ENCODE measurements around the gene PLLP.

GRCh38 chr16:57240851-57241250 lies 43.6 kb downstream of the PLLP start:
- no peak for TF ChIP-seq CTCF (conservative IDR thresholded peaks at IDR 0.05)
- no peak for TF ChIP-seq ZFX (IDR thresholded peaks at IDR 0.05)

All from C4-2B (cell line).